Endothelial cell of umbilical vein (primary cell): Measurements from ENCODE around the gene FOSL2. TPM values are rescaled to one million over a fixed set of nuclear protein-coding genes. Genes with fewer than 3 reads are reported as not detected.

Experiments
- BruUV-seq: library from RNA; stranded (reverse); fragments of 400-500 nt; replicated peaks from 2 replicates; lab custom pipeline; 2021; lab: Mats Ljungman, UMichigan
- CTCF ChIA-PET: fragments of 300-600, 350-600 bp; sonication (Branson Sonifier 250); formaldehyde crosslinking; loops from one replicate; lab custom pipeline; 2021; ENCODE audit warnings: antibody characterized with exemption, inconsistent platforms; lab: Charles Lee
- POLR2A ChIA-PET: fragments of 300-600, 350-600 bp; sonication (Branson Sonifier 250); formaldehyde crosslinking; loops from one replicate; lab custom pipeline; 2021; ENCODE audit warnings: antibody characterized with exemption, inconsistent platforms; lab: Charles Lee
- DNase-seq: peaks from one replicate; pipeline ENCODE4 v3.0.0-alpha.2; 2011; ENCODE audit warnings: low read depth, low spot score
- FAIRE-seq: peaks from 2 replicates; lab custom pipeline; 2011; peaks lifted over from hg19 to GRCh38; lab: Jason Lieb, UNC
- H2AFZ ChIP-seq: 2 replicates; pipeline ENCODE4 v1.6.0; 2012; ENCODE audit warnings: low read depth, low read length, control low read depth, inconsistent platforms
- H3K27ac ChIP-seq: 2 replicates; pipeline ENCODE4 v1.5.1; 2011; ENCODE audit warnings: low read depth, mild to moderate bottlenecking, control low read depth, low read length, moderate library complexity; ENCODE audit not compliant: insufficient read depth
- H3K27me3 ChIP-seq, 2 experiments: 2 replicates each; pipeline versions ENCODE4 v1.6.0 to v1.6.1; 2011; ENCODE audit warnings: low read length in 2 of 2, mixed read lengths in 1 of 2; ENCODE audit not compliant: control insufficient read depth in 2 of 2, insufficient read depth in 2 of 2
- H3K36me3 ChIP-seq, 2 experiments: 2 replicates in 1 of 2; 3 replicates in 1 of 2; pipeline ENCODE4 v1.5.1; 2011; ENCODE audit warnings: low read length in 2 of 2, mild to moderate bottlenecking in 1 of 2, moderate library complexity in 1 of 2; ENCODE audit not compliant: control insufficient read depth in 2 of 2, insufficient read depth in 2 of 2; ENCODE audit errors: extremely low read depth in 1 of 2
- H3K4me1 ChIP-seq: 3 replicates; pipeline ENCODE4 v1.5.1; 2011; ENCODE audit warnings: mild to moderate bottlenecking, low read length; ENCODE audit not compliant: control insufficient read depth, insufficient read depth; ENCODE audit errors: extremely low read depth
- H3K4me2 ChIP-seq: 2 replicates; pipeline ENCODE4 v1.6.1; 2011; ENCODE audit warnings: low read length, control low read depth, mixed read lengths; ENCODE audit not compliant: insufficient read depth
- H3K4me3 ChIP-seq, 3 experiments: fragments of 200-600 bp in 1 of 3; sonication (generic), shearing (Covaris generic) in 1 of 3; replicated peaks in 1 of 3; 2 replicates each; pipeline ENCODE4 v1.5.1; 2011 to 2016; ENCODE audit warnings: control low read depth in 3 of 3, low read length in 3 of 3, mild to moderate bottlenecking in 2 of 3, inconsistent platforms in 1 of 3, low read depth in 1 of 3, moderate library complexity in 1 of 3; ENCODE audit not compliant: insufficient read depth in 1 of 3
- H3K79me2 ChIP-seq: 2 replicates; pipeline ENCODE4 v1.6.0; 2012; ENCODE audit warnings: low read length, inconsistent platforms; ENCODE audit not compliant: control insufficient read depth, insufficient read depth
- H3K9ac ChIP-seq: replicated peaks from 2 replicates; pipeline ENCODE3; 2011; ENCODE audit warnings: low read length, control low read depth; ENCODE audit not compliant: insufficient read depth; ENCODE audit errors: extremely low read depth
- H3K9me1 ChIP-seq: replicated peaks from 3 replicates; pipeline ENCODE4 v1.6.0; 2011; ENCODE audit warnings: mild to moderate bottlenecking, low read length; ENCODE audit not compliant: control insufficient read depth, insufficient read depth; ENCODE audit errors: extremely low read depth
- H3K9me3 ChIP-seq: replicated peaks from 2 replicates; pipeline ENCODE4 v1.5.1; 2012; ENCODE audit warnings: low read length, inconsistent platforms; ENCODE audit not compliant: control insufficient read depth, insufficient read depth
- H4K20me1 ChIP-seq: replicated peaks from 2 replicates; pipeline ENCODE3; 2011; ENCODE audit warnings: mild to moderate bottlenecking, low read length; ENCODE audit not compliant: control insufficient read depth, insufficient read depth; ENCODE audit errors: extremely low read depth
- FOS ChIP-seq: IDR thresholded peaks from 2 replicates; pipeline ENCODE4 v1.6.1; 2011; ENCODE audit warnings: mild to moderate bottlenecking, low read length, moderate library complexity, borderline replicate concordance; ENCODE audit not compliant: insufficient read depth
- GATA2 ChIP-seq: IDR thresholded peaks from 2 replicates; pipeline ENCODE4 v1.7.0; 2011; ENCODE audit warnings: low read depth, mild to moderate bottlenecking, moderate library complexity, mixed read lengths, low read length; ENCODE audit not compliant: insufficient read length, insufficient read depth
- JUN ChIP-seq: IDR thresholded peaks from 2 replicates; pipeline ENCODE4 v1.6.1; 2011; ENCODE audit warnings: borderline replicate concordance, low read depth; ENCODE audit not compliant: insufficient read length, insufficient read depth
- dilution Hi-C: fragments of 300-500 bp; cut with MboI; formaldehyde crosslinking; loops from one replicate; pipeline ENCODE4 v1.15.0; 2019; ENCODE audit warnings: low sequenced_read_pairs; ENCODE audit not compliant: extremely low pct_ligation_motif_present
- intact Hi-C: fragments of 100-400 bp; cut with micrococcal nuclease; formaldehyde crosslinking; loops from one replicate; pipeline ENCODE4 v1.10.0; 2022
- polyA plus RNA-seq, 4 experiments: library from polyadenylated mRNA; depleted of rRNA in 3 of 4; stranded (reverse) in 3 of 4; unstranded in 1 of 4; fragments of >200 nt; gene quantifications; 2 replicates each; pipeline versions ENCODE4 v1.2.1 to v1.2.3, GENCODE V29; 2011 to 2012; ENCODE audit warnings: missing spikeins in 1 of 4
- total RNA-seq: library from RNA; stranded (reverse); gene quantifications from 2 replicates; pipeline ENCODE4 v1.2.3, GENCODE V29; 2021
- TF ChIP-seq, protein P1 (sequence below): IDR thresholded peaks from 2 replicates; pipeline ENCODE4 v1.6.1; 2011; ENCODE audit not compliant: insufficient read depth, insufficient read length

The FOSL2 gene
- total and polyA plus RNA-seq, 2 donors (not counting 3 experiments of a cell fraction or from before 2014, with no cell fraction given) = 43.9 to 85.3 TPM

DNA sequence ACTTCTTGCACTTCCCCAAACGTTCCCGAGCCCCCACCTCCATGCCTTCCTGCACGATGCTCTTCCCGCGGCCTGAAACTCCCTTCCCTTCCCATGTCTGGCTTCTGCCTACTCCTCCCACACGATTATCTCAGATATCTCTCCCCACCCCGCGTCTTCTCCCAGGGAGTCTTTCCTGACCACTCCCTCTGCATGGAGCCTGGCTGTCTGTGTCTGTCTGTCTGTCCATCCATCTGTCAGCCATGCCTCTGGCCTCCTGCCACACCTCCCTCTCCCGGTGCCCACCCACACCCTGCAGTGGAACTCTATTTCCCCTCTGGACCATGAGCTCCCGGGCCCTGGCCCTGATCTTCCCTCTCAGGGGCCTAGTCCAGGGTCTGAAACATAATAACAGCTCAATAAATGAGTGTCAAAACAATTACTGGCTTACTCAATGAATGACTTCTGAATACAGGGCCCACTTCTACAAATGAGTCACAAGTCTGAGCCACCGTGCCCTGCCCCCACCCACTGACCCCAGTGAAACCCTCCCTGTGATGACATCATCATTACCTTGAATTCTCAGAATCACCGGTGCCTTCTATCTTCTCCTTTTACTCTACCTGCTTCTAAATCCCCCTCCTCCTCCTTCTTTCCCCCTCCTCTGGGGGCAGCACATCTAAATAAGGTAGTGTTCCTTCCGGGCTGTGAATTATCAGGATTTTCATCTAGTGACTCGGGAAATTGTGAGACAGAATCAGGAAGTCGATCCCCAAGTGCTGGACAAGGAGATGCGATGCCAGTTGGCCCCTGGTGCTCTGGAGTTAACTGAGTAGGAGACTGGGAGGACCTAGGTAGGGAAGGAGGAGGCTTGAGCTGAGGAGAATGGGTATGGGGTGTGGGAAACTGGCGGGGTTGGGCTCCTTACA lies 57.1 kb downstream of the FOSL2 start:
- TF ChIP-seq, protein P1, sequence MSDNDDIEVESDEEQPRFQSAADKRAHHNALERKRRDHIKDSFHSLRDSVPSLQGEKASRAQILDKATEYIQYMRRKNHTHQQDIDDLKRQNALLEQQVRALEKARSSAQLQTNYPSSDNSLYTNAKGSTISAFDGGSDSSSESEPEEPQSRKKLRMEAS = no peak
- TF ChIP-seq JUN (peak; percentile 57), GATA2 (peak; percentile 95), FOS (peak; percentile 85)
- Histone ChIP-seq H3K27me3 (no peaks in the 10 kb centered on the region), H3K27ac (peak overlapping the region; percentile 42), H3K4me1 (peaks cover 19% of the 10 kb centered on the region), H3K9ac (no peak overlapping the region), H3K4me3 (no peak overlapping the region), H4K20me1 (no peaks in the 10 kb centered on the region), H3K4me2 (no peak overlapping the region), H3K9me1 (no peaks in the 10 kb centered on the region), H3K79me2 (no peaks in the 10 kb centered on the region), H3K9me3 (no peaks in the 10 kb centered on the region), H2AFZ (peak overlapping the region; percentile 50), H3K36me3 (no peaks in the 10 kb centered on the region)
- peak; percentile 89 for FAIRE-seq
- dilution Hi-C loops (no loop called here), intact Hi-C loops (loop anchor here (1.0 to 10.0 kb wide), 3 partner anchors 295 to 729 kb away; no protein-coding TSS in a partner anchor)
- DNase-seq = peak; percentile 54
- ChIA-PET CTCF (interaction anchor here (0.7 to 1.6 kb wide), 7 partner anchors 14 to 746 kb away, joined by 3 to 5 read pairs (median 3); no protein-coding TSS in a partner anchor), POLR2A (no interaction called here)
- BruUV-seq = no TSS peak
